Type B pancreatic cell (in vitro differentiated cells): ENCODE results near the gene RBP5. TPM values are rescaled to one million over a fixed set of nuclear protein-coding genes. Genes with fewer than 3 reads are reported as not detected.
"Not testable (repeated sequence)": the region's sequence is repeated elsewhere in the genome, so short reads cannot be mapped to it uniquely, and the experiment has no call there.

ENCODE experiments used
- DNase-seq: peaks from one replicate; pipeline ENCODE4 v3.0.0; 2021; ENCODE audit warnings: mixed read lengths; ENCODE audit not compliant: unreplicated experiment; ENCODE audit errors: extremely low spot score
- H3K27ac Mint-ChIP-seq: 2 replicates; pipeline ENCODE4 v1.8.0; 2021; ENCODE audit warnings: mild to moderate bottlenecking, mixed read lengths
- H3K27me3 Mint-ChIP-seq: 2 replicates; pipeline ENCODE4 v1.8.0; 2021; ENCODE audit warnings: mixed read lengths
- H3K36me3 Mint-ChIP-seq: 2 replicates; pipeline ENCODE4 v1.8.0; 2021; ENCODE audit warnings: mixed read lengths
- H3K4me1 Mint-ChIP-seq: one replicate; pipeline ENCODE4 v1.8.0; 2021; ENCODE audit warnings: mixed read lengths; ENCODE audit not compliant: unreplicated experiment
- H3K4me3 Mint-ChIP-seq: 2 replicates; pipeline ENCODE4 v1.8.0; 2021; ENCODE audit warnings: mild to moderate bottlenecking, mixed read lengths
- H3K9me3 Mint-ChIP-seq: 2 replicates; pipeline ENCODE4 v1.8.0; 2021; ENCODE audit warnings: mixed read lengths
- CTCF ChIP-seq: fragments of 200-600 bp; sonication (generic); conservative IDR thresholded peaks from 2 replicates; pipeline ENCODE4 v1.5.0; 2021; ENCODE audit warnings: antibody characterized with exemption, mild to moderate bottlenecking
- total RNA-seq: library from RNA; stranded (reverse); gene quantifications from 2 replicates; pipeline ENCODE4 v1.2.1, GENCODE V29; 2021; ENCODE audit warnings: low replicate concordance

The RBP5 gene
- total RNA-seq, 1 donor from 2014 or later, result 1.0 TPM

DNA sequence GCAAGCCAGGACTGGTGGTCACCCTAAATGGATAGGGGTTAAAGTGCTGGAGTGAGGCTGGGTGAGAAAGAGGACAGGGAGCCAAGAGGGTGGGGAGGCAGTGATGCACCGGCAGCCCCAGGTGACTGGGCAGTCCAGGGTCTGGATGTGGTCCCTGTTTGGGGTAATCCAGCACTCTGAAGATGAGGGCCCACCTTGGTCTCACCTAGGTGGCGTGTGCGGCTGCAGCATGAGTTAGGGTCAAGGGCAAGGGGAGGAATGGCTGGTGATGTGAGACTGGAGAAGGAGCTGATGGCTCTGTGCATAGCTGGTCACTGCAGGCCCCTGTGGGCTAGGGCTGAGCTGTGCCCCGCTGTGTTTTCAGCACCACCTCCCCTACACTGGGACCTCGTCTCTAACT lies 18.0 kb downstream of the RBP5 start:
- Mint-ChIP-seq H3K4me1 (peaks cover 5% of the 10 kb centered on the region), H3K9me3 (no peaks in the 10 kb centered on the region), H3K27me3 (no peaks in the 10 kb centered on the region), H3K27ac (no peak overlapping the region), H3K36me3 (peaks cover 23% of the 10 kb centered on the region), H3K4me3 (no peak overlapping the region)
- DNase-seq, result no peak
- TF ChIP-seq CTCF, result no peak

DNA sequence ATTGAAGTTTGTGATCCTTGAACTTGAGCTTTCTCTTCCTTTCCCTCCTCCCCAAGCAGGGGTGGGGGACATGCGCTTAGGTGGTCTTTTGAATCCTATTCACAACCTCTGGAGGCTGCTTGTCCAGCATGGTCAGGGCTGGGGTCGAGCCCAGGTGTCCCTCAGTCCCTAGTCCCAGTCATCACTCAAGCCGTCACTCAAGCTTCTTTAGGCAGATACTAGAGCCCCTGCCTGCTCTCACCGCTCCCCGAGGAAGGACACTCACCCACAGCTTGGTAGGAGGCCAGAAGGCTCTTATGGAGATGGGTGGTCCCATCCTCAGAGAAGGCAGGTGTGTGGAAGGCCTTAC lies 19.1 kb downstream of the RBP5 start:
- peaks cover 5% of the 10 kb centered on the region for H3K4me1 Mint-ChIP-seq
- no peaks in the 10 kb centered on the region for H3K9me3 Mint-ChIP-seq
- TF ChIP-seq CTCF, result no peak
- peaks cover 26% of the 10 kb centered on the region for H3K36me3 Mint-ChIP-seq
- no peak for DNase-seq
- no peaks in the 10 kb centered on the region for H3K27me3 Mint-ChIP-seq
- H3K27ac Mint-ChIP-seq, result peak overlapping the region; percentile 96
- H3K4me3 Mint-ChIP-seq, result peak overlapping the region; percentile 92

DNA sequence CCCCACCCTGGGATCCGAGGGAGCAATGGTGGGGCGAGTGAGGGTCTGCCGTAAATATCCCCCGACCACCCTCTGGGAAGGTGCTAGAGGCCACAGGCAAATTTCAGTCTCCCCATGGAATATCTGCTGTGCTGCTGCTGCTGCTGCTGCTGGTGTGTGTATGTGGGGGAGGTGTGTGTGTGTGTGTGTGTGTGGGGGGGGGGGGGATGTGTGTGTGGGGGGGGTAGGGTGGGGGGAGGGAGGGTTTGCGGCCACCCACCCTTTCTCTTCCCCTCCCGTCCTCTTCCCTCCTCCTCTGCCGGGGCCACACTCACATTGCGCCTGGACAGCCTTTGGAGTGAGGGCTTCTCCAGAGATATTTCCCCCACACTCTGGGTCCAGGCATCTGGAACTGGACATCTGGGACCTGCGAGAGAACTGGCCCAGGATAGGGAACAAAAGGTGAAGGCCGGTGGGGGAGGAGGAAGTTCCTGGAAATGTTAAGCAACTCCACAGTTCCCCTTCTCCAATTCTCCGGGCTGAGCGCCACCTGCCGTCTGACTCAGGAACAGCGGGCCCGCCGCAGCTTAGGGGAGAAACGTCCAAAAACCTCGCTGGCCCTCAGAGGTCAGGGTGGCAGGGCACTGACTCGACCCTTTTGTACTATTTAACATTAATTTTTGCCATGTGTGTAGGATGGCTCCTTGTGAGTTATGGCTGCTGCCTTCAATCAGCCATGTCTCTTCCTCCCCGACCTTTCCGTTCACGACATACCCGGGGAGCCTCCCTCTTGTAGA lies 19.7 kb downstream of the RBP5 start, which contains the start of gene C1RL:
Gene C1RL, minus strand, starts transcription at position 419 of the 776 bp plus-strand sequence. Its CDS starts 34 bp downstream, at position 385.
- no peaks in the 10 kb centered on the region for H3K27me3 Mint-ChIP-seq
- peaks cover 5% of the 10 kb centered on the region for H3K4me1 Mint-ChIP-seq
- TF ChIP-seq CTCF, result peak; percentile 97
- H3K9me3 Mint-ChIP-seq, result no peaks in the 10 kb centered on the region
- H3K36me3 Mint-ChIP-seq, result peaks cover 22% of the 10 kb centered on the region
- H3K4me3 Mint-ChIP-seq, result peak within 1 kb of the TSS; percentile 95
- H3K27ac Mint-ChIP-seq, result peak within 1 kb of the TSS; percentile 96
- peak; percentile 90 for DNase-seq

GRCh38 chr12:7108003-7108795 lies 20.5 kb downstream of the RBP5 start:
- Mint-ChIP-seq H3K9me3 (no peaks in the 10 kb centered on the region), H3K4me1 (peaks cover 5% of the 10 kb centered on the region)
- DNase-seq, result no peak

GRCh38 chr12:7107636-7108002 lies 21.1 kb downstream of the RBP5 start:
- DNase-seq, result no peak
- no peaks in the 10 kb centered on the region for H3K9me3 Mint-ChIP-seq
- peaks cover 27% of the 10 kb centered on the region for H3K36me3 Mint-ChIP-seq
- peak overlapping the region; percentile 96 for H3K27ac Mint-ChIP-seq
- TF ChIP-seq CTCF, result no peak
- H3K27me3 Mint-ChIP-seq, result no peaks in the 10 kb centered on the region
- peak overlapping the region; percentile 95 for H3K4me3 Mint-ChIP-seq
- peaks cover 5% of the 10 kb centered on the region for H3K4me1 Mint-ChIP-seq

More at GRCh38 chr12:7108003-7108795, 20.5 kb downstream of the RBP5 start:
- Mint-ChIP-seq H3K36me3 (peaks cover 26% of the 10 kb centered on the region), H3K4me3 (peak overlapping the region; percentile 95), H3K27me3 (no peaks in the 10 kb centered on the region), H3K27ac (peak overlapping the region; percentile 96)
- TF ChIP-seq CTCF, result no peak

GRCh38 chr12:7107181-7107580 lies 21.5 kb downstream of the RBP5 start:
- not testable (repeated sequence) for H3K27me3 Mint-ChIP-seq, H3K4me1 Mint-ChIP-seq, H3K27ac Mint-ChIP-seq, H3K9me3 Mint-ChIP-seq, DNase-seq
- Mint-ChIP-seq H3K36me3 (peaks cover 31% of the 10 kb centered on the region), H3K4me3 (peak overlapping the region; percentile 27)
